DOHH2 (cell line): ENCODE measurements around the gene PMPCB.

Experiments
- H3F3A ChIP-seq: fragments of 200-600 bp; sonication (generic), shearing (Covaris generic); 2 replicates; pipeline ENCODE4 v1.6.0; 2016; ENCODE audit warnings: antibody characterized with exemption, mild to moderate bottlenecking; ENCODE audit not compliant: control insufficient read depth, insufficient read depth
- H3K27ac ChIP-seq: fragments of 200-600 bp; sonication (generic); 2 replicates; pipeline ENCODE4 v1.5.1; 2014; ENCODE audit warnings: low read depth, mild to moderate bottlenecking, low read length, moderate library complexity
- H3K27me3 ChIP-seq: fragments of 200-600 bp; sonication (generic); 2 replicates; pipeline ENCODE4 v1.6.1; 2014; ENCODE audit warnings: mild to moderate bottlenecking, low read length, mixed read lengths; ENCODE audit not compliant: control insufficient read depth
- H3K36me3 ChIP-seq: fragments of 200-600 bp; sonication (generic); 2 replicates; pipeline ENCODE4 v1.6.1; 2014; ENCODE audit warnings: mild to moderate bottlenecking, low read length, moderate library complexity, mixed read lengths; ENCODE audit not compliant: control insufficient read depth
- H3K4me1 ChIP-seq: fragments of 200-600 bp; sonication (generic); 2 replicates; pipeline ENCODE4 v1.6.1; 2014; ENCODE audit warnings: mild to moderate bottlenecking, low read length, mixed read lengths; ENCODE audit not compliant: control insufficient read depth
- H3K4me2 ChIP-seq: fragments of 200-600 bp; sonication (generic); 2 replicates; pipeline ENCODE4 v1.6.0; 2014; ENCODE audit warnings: mild to moderate bottlenecking, low read length, moderate library complexity
- H3K4me3 ChIP-seq: fragments of 200-600 bp; sonication (generic); 2 replicates; pipeline ENCODE4 v1.5.1; 2014; ENCODE audit warnings: mild to moderate bottlenecking, low read length, mixed read lengths
- H3K79me2 ChIP-seq: fragments of 200-600 bp; sonication (generic); 2 replicates; pipeline ENCODE4 v1.6.1; 2014; ENCODE audit warnings: mild to moderate bottlenecking, low read length, mixed read lengths; ENCODE audit not compliant: control insufficient read depth
- H3K9me2 ChIP-seq: fragments of 200-600 bp; sonication (generic); replicated peaks from 2 replicates; pipeline ENCODE4 v1.6.1; 2014; ENCODE audit warnings: mild to moderate bottlenecking, low read length, mixed read lengths; ENCODE audit not compliant: control insufficient read depth
- H3K9me3 ChIP-seq: fragments of 200-600 bp; sonication (generic); 2 replicates; pipeline ENCODE4 v1.6.1; 2014; ENCODE audit warnings: antibody characterized with exemption, low read length, mixed read lengths; ENCODE audit not compliant: control insufficient read depth, insufficient read depth
- H4K20me1 ChIP-seq: fragments of 200-600 bp; sonication (generic); 2 replicates; pipeline ENCODE4 v1.6.0; 2014; ENCODE audit warnings: low read depth, mild to moderate bottlenecking, antibody characterized with exemption, low read length, moderate library complexity; ENCODE audit not compliant: control insufficient read depth, insufficient read depth
- CTCF ChIP-seq: fragments of 200-600 bp; sonication (generic); IDR thresholded peaks from one replicate; pipeline ENCODE4 v1.5.1; 2014; ENCODE audit warnings: antibody characterized with exemption, mild to moderate bottlenecking, low read depth, low read length; ENCODE audit not compliant: poor library complexity, severe bottlenecking
- EZH2phosphoT487 ChIP-seq: fragments of 200-600 bp; sonication (generic); IDR thresholded peaks from 2 replicates; pipeline ENCODE4 v1.6.1; 2017; ENCODE audit warnings: borderline replicate concordance, mild to moderate bottlenecking, antibody characterized with exemption, low read length, moderate library complexity, mixed read lengths

PMPCB gene

GRCh38 chr7:103349805-103350204 lies 52.6 kb downstream of the PMPCB start:
- Histone ChIP-seq H3K27me3 (no peaks in the 10 kb centered on the region), H3K9me3 (no peaks in the 10 kb centered on the region), H3F3A (no peaks in the 10 kb centered on the region; the same call in 1 of the 2 replicates), H3K4me2 (peak overlapping the region; percentile 72), H3K36me3 (peaks cover 57% of the 10 kb centered on the region), H3K4me3 (peak overlapping the region; percentile 85), H3K79me2 (peaks cover 86% of the 10 kb centered on the region), H4K20me1 (peaks cover 4% of the 10 kb centered on the region; the same call in 1 of the 2 replicates), H3K4me1 (peaks cover 43% of the 10 kb centered on the region), H3K27ac (no peak overlapping the region), H3K9me2 (no peaks in the 10 kb centered on the region)
- TF ChIP-seq CTCF (no peak), EZH2phosphoT487 (no peak)
